GM18517 (cell line): ENCODE data around the gene SLC25A27.
"Not testable (repeated sequence)": the region's sequence is repeated elsewhere in the genome, so short reads cannot be mapped to it uniquely, and the experiment has no call there.

Experiments used
- ATAC-seq: cut with Tn5 transposase; IDR thresholded peaks from one replicate; pipeline ENCODE4 v1.9.1; 2021; ENCODE audit warnings: mild to moderate bottlenecking, moderate library complexity; ENCODE audit not compliant: unreplicated experiment

SLC25A27 gene, protein sequence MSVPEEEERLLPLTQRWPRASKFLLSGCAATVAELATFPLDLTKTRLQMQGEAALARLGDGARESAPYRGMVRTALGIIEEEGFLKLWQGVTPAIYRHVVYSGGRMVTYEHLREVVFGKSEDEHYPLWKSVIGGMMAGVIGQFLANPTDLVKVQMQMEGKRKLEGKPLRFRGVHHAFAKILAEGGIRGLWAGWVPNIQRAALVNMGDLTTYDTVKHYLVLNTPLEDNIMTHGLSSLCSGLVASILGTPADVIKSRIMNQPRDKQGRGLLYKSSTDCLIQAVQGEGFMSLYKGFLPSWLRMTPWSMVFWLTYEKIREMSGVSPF

DNA sequence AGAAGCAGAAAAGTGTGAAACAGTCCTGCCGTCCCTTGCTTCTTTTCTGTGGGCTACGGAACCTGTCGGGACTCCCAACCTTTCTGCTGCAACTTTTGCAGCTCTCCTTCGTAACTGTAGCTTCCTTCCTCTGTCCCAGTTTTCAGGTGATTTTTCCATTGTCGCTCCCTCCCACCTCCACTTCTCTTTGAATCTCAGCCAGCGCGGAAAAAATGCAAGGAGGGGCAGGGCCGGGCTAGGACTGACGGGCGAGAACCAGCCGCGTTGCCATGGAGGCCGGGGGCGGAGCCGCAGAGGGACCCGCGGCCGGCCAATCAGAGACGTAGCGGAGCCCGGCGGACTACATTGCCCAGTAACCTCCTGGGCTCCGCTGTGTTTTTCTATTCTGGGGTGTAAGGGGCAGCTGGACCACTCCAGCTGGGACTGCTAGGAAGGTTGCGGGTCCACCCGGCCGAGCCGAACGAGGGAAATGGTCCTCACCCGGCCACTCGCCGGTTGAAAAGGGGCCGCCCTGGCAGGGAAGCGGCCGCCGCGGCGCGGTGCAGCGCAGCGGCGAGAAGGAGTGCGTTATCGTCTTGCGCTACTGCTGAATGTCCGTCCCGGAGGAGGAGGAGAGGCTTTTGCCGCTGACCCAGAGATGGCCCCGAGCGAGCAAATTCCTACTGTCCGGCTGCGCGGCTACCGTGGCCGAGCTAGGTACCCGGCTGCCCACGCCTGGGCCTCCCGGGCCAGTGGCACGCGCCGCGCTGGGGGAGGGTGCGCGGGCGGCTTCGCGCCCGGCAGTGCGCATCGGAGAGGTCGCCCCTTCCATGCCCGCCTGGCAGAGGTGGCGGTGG, at the start of gene SLC25A27, which contains the start of gene CYP39A1:
Gene SLC25A27, plus strand, starts transcription at position 373 of the 836 bp plus-strand sequence. Its CDS starts 218 bp downstream, at position 591.
Gene CYP39A1, minus strand, starts transcription at position 216 of the 836 bp plus-strand sequence. CDS start 236 bp downstream, outside the sequence.
- peak; percentile 97 for ATAC-seq

DNA sequence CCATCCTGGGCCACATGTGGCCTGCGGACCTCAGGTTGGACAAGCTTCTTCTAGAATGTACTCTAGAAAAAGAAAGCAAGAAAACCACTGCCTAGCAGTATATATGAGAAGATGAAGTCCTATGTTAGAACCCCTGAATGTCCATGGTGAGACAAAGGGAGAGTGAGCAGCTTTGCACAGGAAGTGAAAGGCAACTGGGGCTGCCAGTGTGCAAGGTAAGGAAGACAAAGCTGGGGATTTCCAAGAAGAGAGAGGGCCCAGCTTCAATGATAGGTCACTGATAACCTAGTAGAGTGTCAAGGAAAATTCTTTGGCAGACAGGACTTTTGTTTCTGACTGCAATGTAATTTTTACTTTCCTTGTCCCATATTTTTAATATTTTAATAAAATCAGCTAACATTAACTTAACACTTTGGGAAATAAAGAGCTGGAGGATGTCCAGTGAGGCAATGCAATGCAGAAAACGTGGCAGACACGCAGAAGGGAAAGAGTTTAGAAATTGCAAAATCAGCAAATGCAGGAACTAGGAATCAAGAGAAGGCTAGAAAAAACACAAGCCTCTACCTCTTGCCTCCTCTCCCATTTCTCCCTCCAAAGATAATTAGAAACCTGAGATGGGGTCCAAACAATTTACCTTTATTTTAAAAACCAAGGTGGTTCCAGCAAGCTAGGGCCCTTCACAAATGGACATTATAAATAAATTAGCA, 47.5 kb upstream of the SLC25A27 start:
- no peak for ATAC-seq

DNA sequence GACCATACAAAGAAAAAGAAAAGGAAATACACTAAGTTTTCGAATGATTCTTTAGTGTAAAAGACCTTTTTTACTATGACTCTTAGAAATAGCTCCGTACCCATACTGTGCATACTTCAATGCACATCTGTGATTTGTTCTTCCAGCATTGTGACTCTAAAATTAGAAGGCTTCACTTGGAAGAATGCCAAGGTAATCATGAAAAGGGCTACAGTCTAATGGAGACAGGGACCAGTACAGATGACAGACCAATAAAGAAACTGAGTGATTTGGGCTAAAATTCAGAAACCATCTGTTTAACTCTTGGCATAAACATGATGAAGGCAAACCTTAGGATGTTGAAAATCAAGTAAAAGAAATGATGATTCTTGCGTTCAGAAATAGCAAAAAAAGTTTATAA, 46.4 kb upstream of the SLC25A27 start:
- ATAC-seq: no peak

DNA sequence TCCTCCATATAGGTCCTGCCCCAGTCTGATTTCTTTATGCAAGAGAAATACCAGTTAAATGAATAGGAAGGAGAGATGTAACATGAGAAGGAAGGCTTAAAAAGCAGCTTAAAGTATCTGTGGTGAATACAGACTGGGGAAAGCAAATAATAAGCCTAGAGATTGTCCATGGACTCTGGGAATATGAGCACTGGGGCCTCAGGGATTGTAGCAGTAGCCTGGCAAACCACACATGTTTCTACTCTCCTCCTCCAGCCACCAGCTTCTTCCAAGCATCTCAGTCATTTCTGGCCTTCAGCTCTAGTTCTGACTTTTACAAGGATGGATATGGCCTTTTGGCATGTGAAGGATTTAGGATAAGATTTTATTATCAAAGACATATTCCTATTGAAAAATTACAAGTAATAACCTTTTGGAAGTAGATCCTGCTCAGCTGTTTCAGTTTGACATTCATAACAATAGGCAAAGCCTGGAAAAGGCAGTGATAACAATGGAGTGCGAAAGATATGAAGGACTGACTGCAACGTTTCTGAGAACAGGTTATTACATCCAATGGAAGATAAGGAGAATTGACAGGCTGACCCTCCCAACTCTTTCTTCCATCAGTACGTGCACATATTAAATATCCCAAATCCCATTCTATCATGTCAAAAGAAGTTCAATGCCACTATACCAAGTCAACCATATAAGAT, 41.8 kb upstream of the SLC25A27 start:
- ATAC-seq: no peak

DNA sequence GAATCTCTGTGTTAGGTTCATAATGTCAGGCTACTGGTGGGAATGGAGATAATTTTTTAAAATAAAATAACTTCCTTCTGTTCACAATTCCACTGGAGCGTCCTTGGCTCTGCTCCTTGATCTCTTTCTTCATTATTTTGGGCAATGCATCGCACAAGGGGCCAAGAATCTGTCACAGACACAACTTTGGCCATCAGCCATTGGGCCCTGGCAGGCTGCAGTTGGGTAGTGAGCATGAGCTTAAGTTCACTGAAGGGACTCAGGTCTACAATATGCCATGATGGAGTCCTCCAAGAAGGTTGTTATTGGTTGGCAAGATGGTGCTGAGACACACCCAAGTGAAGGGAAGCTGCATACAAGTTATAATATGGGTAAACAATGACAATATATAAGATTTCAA, 40.1 kb upstream of the SLC25A27 start:
- ATAC-seq: no peak

DNA sequence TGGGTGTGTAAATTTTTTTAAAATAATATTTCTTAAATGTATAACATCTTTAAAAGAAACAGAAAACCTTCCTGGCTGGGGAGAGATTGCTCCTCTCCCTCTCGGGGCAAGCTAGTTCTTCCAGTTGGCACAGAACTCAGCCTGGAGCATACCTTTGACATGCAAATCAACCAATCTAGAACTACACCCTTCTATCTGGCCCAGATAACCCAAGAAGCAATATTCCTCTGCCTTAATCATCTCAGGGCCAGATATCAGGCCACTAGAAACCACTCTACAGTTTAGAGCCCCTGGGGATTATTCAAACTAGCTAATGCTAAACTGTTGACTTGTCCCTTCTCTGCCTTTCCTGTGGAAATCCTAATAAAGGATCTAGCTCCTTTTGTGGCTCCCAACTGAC, 34.0 kb upstream of the SLC25A27 start:
- ATAC-seq: no peak

DNA sequence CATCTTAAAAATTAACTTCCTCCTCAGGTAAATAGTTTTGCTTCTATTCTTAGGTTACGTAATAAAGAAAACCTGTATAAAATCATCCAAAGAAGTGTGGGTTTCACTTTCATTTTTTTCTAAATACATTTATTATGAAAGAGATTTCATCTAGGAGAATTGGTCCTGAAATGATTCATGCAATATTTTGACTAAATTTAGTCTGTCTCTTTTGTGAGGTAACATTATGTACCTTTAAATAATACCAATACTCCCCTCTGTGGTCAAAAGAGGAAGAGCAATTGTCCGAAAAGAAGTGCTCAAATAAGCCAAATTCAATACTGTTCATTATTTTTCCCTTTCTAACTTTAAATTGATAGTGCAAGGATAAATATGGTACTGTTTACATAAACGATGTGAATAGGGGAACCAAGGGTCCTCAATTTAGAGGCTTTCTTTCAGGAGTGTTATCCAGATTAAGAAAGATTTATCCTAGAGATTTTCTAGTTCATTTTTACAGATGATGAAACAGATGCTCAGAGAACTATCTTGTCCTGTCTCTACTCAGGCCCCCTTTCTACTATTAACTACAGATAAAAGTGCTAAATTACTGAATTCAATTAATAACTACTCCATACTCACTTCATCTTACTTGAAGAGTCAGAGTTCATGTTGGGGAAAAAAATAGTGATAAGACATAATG, 26.4 kb upstream of the SLC25A27 start:
- ATAC-seq: peak; percentile 87

DNA sequence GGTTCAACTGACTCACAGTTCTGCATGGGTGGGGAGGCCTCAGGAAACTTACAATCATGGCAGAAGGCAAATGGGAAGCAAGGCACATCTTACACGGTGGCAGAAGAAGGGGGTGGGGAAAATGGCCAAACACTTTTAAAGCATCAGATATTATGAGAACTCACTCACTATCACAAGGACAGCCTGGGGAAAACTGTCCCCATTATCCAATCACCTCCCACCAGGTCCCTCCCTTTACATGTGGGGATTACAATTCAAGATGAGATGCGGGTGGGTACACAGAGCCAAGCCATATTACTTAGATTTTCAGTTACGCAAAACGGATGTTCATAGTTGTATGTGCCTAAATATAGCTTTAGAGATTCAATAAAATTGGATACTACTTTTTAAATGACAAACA, 25.8 kb upstream of the SLC25A27 start:
- ATAC-seq: no peak

DNA sequence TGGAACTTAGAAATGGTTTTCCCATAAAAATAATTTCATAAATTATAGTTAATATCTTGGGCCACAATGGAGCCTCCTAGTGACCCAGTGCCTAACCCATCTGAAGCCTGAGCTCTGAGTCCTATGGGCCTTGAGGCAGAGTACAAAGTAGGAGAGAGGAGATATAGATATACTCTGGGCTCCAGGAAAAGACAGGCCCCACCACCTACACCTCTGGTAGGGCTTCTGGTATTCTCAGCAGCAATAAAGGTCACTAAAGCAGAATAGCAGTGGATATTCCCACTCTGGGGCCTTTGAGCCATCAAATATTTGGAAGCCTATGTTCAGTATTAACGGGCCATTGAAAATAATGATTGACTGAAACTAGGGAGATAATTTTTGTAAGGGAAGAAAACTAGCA, 24.3 kb upstream of the SLC25A27 start:
- no peak for ATAC-seq

DNA sequence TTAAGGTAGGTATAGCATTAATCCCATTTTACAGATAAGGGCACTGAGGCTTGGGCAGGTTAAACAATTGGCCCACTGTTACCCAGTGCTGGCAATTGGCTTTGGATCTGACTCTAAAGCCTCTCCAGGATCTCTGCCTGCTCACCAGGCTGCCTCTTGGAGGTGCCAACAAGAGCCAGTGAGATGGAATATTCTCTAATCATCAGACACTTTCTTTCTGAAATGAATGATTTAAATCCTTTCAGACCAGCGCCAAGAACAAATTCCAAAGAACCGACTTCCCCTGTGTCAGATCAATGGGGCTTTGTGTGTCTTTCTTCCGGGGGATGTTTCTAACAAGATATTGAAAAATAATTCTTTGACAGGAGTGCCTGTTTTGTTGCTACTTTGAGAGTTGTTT, 23.8 kb upstream of the SLC25A27 start:
- ATAC-seq: no peak

DNA sequence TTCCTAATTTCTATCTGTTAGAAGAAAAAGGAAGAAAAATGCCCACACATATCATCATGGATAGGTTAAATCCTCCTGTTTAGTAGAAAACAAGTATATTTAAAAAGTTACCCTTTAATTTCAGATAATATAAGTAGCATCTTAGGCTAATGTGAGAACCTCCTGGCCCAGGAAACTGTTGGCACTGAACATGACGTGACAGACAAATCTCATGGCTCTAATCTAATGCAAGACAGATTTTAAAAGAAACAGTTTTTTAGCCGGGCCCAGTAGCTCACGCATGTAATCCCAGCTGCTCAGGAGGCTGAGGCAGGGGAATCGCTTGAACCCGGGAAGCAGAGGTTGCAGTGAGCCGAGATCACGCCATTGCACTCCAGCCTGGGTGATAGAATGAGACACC, 23.1 kb upstream of the SLC25A27 start:
- ATAC-seq: no peak

DNA sequence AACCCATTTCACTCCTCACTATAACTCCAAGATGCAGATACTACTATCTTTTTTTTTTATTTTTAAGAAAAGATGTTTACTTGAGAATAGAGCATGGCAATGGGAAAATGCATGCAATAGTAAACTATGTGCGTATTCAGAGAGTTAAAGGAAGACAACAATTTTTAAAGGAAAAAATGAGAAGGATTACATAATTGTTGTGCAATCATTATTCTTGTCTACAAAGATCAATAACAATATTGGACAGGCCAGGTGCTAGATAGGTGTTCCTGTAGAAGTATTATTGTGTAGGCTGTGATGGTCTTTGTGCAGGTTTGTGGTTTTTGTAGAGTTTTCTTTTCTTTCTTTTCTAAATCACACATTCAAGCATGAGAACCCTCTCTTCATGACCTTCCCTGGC, 20.7 kb upstream of the SLC25A27 start:
- no peak for ATAC-seq

DNA sequence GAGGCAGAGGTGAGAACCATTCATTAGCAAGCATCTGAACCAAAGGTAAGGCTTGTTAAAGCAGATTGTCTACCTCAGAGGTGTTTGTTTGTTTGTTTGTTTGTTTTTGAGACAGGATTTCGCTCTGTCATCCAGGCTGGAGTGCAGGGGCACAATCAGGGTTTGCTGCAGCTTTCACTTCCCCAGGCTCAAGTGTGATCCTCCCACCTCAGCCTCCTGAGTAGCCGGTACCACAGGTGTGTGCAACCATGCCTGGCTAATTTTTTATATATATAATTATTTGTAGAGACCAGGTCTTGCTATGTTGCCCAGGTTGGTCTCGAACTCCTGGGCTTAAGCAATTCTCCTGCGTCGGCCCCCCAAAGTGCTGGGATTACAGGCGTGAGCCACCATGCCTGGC, 17.3 kb upstream of the SLC25A27 start:
- ATAC-seq: no peak

DNA sequence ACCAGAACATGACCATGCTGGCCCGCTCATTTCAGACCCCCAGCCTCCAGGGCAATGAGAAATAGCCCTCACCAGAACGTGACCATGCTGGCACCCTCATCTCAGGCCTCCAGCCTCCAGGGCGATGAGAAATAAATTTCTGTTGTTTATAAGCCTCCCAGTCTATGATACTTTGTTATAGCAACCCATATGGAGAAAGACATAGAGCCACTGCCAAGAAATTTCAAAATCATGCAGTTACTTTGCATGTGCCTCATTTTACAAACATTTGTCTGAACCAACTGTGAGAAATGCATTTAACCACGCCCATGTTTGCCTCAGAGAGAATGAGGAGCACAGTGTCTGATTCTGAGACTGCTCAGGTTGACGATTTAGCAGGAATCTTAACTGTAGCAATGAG, 15.6 kb upstream of the SLC25A27 start:
- ATAC-seq: no peak

DNA sequence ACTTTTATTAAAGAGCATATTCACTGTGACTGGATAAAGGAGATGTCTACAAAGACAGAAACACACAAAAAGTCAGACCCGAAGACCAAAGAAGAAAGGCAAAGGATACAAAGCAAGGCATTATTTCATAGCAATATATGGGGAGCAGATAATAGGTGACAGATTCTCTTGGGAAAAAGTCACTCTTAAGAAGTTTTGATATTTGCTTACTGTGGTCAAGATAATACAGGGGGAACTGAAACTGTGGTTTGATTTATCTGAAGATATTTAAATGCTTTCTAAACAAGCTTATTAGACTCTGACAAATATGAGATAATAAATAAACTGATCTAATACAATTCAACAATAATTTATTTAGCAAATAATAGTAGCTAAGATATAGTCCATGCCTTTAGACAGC, 14.8 kb upstream of the SLC25A27 start:
- no peak for ATAC-seq

DNA sequence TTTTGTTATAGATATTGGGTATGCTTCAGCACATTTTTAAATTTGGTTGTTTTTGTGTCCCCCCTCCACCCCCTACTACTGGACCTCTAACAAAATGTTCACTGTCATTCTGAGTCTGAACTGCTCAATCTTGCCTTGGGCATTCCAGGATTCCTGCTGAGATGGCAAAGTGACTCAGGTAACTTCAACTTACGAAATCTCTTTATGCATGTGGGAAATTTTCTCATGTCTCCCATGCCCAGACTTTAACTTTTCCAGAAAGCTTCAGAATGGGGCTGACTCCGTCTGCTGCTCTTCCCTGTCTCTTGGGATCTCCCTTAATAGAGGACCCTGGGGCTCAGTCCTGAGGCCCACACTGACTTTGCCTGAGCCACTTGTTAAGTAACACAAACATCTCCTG, 14.1 kb upstream of the SLC25A27 start:
- no peak for ATAC-seq

DNA sequence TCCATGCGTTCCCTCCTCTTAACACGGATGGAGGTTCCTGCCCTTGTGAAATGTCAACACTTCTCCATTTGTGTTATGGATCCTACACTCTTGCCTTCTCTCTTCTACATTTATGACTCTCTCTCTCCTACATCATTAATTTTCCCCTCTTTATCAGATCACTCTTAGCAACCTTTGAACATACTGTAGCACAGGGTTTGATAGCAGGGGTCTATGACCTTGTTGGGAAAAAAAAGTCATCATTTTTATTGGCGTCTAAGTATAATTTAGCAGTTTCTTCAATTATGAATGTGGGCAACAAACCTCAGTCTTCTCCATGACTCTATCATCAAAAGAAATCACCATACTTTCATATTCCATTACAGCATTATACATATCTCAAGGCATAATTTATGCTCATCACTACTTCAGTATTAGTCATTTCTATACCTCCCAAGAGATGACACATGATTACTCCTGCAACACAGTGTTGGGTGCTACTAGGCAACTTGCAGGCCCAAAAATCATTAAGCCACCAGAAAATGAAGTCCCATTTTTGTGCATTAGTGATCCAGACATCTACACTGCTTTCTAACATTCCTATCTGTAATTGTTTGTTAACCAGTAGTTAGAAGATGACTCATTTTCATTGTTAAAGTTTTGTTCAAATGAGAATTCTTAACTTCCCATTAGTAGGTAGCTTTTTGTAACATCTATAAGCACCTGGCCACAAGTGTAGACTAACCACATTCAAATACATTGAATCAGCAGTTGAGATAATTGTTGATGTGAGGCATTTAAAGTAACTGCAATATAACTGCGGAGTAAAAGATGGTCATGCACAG, 9.6 kb upstream of the SLC25A27 start:
- no peak for ATAC-seq

DNA sequence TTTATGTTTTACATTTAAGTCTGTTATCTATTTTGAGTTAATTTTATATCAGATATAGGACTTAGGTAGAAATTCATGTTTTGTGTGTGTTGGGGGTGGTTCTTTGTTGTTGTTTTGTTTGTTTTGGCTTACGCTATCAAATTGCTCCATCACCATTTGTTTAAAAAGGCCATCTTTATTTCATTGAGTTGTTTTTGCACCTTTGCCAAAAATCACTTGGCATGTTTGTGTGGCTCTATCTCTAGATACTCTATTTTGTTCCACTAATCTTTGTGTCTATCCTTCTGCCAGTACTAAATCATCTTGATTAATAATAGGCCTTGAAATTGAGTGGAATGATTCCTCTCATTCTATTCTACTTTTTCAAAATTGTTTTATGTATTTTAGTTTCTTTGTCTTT, 7.5 kb upstream of the SLC25A27 start:
- no peak for ATAC-seq

DNA sequence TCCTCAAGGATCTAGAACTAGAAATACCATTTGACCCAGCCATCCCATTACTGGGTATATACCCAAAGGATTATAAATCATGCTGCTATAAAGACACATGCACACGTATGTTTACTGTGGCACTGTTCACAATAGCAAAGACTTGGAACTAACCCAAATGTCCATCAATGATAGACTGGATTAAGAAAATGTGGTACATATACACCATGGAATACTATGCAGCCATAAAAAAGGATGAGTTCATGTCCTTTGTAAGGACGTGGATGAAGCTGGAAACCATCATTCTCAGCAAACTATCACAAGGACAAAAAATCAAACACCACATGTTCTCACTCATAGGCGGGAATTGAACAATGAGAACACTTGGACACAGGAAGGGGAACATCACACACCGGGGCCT, 4.7 kb upstream of the SLC25A27 start:
- ATAC-seq: not testable (repeated sequence)
